Measurements from ENCODE around the gene RAB11B.
"Not testable (repeated sequence)": the region's sequence is repeated elsewhere in the genome, so short reads cannot be mapped to it uniquely, and the experiment has no call there.

RAB11B gene

DNA sequence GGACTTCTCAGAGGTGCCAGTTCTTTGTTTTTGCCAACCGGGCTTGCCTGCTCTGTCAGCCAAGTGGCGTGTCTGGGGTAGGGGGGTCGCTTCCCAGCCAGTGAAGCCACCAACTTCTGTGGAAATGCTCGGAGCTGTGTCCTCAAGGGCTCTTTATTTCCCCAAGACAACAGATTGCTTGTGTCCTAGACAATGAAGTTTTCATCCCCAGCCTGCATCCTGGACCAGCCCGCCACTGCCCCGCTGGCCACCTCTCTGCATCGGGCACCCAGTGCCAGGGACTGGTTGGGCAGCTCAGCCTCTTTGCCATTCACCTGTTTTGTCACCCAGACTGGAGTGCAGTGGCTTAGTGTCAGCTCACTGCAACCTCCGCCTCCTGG lies 3.7 kb downstream of the RAB11B start:
- no peak for DNase-seq (ENCODE audit: low spot score)

GRCh38 chr19:8395621-8396082 lies 5.5 kb downstream of the RAB11B start:
- no peak for DNase-seq (ENCODE audit: low spot score)

GRCh38 chr19:8396185-8396562 lies 6.0 kb downstream of the RAB11B start:
- no peak for DNase-seq (ENCODE audit: low spot score)

- peak; percentile 76 for DNase-seq (ENCODE audit: low spot score)
Observed at GRCh38 chr19:8396563-8397203, 6.5 kb downstream of the RAB11B start.

- no peak for DNase-seq (ENCODE audit: low spot score)
Observed at GRCh38 chr19:8397271-8397670, 7.1 kb downstream of the RAB11B start.

GRCh38 chr19:8397746-8398310 lies 7.7 kb downstream of the RAB11B start:
- no peak for DNase-seq (ENCODE audit: low spot score)

DNA sequence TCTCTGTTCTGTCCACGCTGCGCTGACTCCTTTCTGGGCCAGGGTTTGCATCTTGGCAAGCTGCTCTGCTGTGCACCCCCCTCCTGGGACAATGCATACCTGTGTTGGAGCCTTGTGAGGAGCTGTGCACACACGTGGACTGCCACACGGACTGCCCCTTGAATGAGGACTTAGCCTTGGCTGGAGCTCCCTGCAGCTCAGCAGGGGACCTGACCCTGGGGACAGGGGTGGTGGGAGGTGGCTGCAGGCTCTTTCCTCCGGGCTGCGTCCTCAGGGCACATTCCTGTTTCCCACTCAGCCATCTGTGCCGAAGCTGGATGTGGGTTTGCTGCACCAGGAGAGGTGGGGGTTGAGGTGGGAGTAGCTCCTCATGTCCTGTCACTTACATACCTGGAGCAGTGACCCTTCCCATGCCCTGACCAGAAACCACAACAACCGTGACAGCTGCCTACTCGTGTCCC lies 8.2 kb downstream of the RAB11B start:
- DNase-seq (ENCODE audit: low spot score), result no peak

- no peak for DNase-seq (ENCODE audit: low spot score)
Observed at GRCh38 chr19:8399681-8400188, 9.6 kb downstream of the RAB11B start.

- no peak for DNase-seq (ENCODE audit: low spot score)
Observed at GRCh38 chr19:8401981-8402411, 11.8 kb downstream of the RAB11B start.

DNA sequence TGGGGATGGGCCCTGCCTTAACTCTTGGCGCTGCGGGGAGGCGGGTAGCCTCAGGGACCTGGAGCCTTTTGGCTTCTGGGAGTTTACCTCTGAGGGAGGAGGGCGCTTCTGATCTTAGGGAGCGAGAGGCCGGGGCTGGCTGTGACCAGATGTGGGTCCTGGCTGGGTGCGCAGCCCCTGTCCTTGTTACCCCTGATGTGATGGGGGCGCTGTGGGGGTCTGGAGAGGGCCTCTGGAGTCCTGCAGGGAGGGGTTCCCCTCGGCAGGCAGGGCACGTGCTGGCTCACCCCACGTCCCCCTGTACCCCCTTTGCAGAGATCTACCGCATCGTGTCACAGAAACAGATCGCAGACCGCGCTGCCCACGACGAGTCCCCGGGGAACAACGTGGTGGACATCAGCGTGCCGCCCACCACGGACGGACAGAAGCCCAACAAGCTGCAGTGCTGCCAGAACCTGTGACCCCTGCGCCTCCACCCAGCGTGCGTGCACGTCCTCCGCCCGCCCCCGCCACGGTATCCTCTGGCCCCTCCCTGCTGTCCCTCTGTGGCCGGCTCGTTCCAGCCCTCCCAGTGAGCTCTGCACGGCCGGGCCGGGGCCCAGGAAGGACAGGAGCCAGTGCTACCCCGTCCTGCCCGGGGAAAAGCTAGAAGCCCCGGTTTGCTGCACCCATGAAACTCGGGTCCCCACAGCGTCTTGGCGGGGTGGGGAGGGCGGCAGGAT lies 13.1 kb downstream of the RAB11B start:
- DNase-seq (ENCODE audit: low spot score), result no peak

GRCh38 chr19:8403820-8404109 lies 13.6 kb downstream of the RAB11B start:
- DNase-seq (ENCODE audit: low spot score), result no peak

DNA sequence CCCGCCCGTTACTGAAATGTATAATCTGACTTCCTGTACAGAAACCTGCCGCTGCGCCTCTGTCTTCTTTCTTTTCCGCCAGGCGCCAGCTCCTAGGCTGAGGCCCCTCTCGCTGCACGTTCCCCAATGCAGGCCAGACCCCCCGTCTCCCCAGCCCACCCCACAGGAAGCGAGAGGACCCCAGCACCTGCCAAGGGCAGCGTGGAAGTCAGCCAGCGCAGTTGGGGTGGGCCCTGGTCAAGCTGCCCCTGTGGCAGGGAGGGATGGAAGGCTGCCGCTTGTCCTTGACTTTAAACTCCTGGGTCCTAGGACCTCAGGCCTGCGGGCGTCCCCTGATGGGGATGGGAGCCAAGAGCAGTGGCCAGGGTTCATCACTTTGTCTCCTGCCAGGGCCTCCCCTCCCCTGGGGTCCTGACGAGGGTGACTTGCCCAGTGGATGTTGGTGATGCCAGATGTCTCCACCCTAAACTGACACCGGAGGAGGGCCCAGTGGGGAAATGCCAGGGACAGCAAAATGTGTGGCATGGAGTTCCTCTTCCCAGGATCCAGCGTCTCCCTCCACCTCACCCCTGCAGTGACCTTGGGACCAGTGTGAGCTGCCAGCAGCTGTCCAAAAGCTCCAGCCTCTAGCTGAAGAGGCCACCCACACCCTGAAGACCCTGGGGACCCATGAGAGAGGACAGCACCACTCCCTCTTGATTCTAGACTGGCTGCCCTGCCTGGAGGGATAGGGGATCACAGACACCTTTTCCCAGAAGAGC lies 14.4 kb downstream of the RAB11B start:
- no peak for DNase-seq (ENCODE audit: low spot score)

GRCh38 chr19:8410718-8411117 lies 20.6 kb downstream of the RAB11B start:
- DNase-seq (ENCODE audit: low spot score), result not testable (repeated sequence)

DNA sequence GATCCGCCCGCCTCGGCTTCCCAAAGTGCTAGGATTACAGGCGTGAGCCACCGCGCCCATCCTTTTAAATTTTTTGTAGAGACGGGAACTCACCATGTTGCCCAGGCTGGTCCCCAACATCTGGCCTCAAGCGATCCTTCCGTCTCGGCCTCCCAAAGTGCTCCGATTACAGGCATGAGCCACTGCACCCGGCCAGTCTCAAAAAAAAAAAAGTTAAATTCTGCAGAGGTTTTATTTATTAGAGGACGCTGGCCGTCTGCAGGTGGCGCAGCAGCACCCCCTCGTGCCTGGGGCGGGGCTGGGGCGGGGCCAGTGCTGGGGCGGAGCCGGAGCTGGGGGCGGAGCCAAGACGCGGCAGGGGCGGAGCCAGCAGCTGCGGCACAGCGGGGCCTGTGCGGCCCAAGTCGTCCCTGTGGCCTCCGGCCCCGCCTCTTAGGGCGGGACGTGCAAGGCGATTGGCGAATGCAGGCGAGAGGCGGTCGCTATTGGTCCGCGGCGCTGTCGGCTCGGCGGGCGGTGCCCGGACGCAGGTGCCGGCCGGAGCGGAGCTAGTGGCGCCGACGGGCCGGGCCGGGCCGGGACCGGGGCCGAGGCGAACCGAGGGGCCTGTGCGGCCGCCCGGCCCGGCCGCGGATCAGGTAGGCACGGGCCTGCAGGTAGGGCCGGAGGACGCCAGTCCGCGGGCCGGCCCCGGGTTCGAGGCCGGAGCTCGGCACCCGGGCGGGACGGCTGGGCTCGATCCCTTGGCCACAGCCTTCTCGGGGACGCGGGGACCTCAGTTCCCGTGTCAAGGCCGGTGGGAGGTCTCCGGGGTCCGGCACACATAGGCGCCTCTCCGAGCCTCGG lies 22.8 kb downstream of the RAB11B start, which contains the start of gene MARCHF2:
Gene MARCHF2, plus strand, starts transcription at position 523 of the 846 bp plus-strand sequence. CDS start 8,536 bp downstream, outside the sequence.
- peak; percentile 99 for DNase-seq (ENCODE audit: low spot score)

DNA sequence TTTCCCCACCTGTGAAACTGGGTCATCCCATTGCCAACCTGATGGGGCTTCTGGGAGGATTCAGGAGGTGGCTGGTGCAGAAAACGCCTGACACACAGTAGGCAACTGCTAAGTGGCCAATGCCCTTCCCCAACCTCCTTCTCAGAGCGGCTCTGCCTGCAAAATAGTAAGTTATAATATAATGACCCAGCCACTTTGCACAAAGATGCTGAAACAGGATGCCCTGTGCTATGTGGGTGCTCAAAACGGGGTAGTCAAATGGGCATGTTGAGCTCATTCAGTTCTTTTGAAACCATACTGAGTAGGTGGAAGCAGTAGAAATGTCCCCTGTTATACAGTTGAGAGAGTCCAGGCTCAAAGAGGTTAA lies 23.5 kb downstream of the RAB11B start:
- DNase-seq (ENCODE audit: low spot score), result no peak

DNA sequence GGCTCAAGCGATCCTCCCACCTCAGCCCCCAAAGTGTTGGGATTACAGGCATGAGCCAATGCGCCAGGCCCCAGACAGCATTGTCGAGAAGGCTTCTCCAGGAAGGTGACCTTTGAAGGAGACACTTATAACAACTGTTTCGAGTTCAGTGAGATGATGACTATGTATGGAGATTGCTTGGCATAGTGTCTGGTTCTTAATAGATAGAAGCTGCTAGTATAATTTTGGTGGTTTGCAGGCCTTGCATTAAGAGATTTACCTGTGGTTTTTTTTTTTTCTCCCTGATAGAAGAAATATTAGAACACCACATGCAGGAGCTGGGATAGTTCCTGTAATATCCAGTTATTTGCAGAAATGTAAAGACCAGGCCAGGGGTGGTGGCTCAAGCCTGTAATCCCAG lies 26.6 kb downstream of the RAB11B start:
- no peak for DNase-seq (ENCODE audit: low spot score)

DNA sequence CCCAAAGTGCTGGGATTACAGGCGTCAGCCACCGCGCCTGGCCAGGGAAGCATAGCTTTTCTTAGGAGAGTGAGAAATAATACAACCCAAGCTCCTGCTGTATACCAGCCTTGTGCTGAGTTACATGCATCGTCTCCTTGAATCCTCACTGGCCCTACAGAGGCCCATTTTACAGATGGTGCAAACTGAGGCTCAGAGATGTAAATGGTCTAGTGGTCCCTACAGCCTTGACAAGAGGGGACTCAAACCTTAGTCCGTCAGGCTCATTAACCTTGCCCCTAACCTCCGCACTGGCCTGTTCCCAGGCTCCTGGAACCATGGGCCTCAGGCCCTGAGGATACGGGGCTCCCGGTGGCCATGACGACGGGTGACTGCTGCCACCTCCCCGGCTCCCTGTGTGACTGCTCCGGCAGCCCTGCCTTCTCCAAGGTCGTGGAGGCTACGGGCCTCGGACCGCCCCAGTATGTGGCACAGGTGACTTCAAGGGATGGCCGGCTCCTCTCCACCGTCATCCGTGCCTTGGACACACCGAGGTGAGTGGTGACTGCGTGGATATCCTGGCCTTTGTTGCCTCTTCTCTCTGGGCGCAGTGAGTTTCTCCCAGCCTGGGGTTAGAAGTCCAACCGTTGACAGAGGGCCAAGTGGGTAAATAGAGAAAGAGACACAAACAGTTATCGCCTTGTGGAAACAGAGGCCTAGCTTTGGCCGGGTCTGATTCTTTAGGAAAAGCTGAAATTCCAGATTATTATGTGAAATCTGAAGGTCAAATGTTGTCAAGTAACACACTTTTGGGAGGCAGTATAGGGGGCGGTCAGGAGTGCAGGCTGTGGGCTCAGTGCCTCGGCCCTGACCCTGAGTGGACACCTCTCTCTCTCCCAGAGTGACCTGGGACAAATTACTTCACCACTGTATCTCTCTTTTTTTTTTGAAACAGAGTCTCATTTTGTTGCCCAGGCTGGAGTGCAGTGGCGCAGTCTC lies 31.6 kb downstream of the RAB11B start:
- no peak for DNase-seq (ENCODE audit: low spot score)

DNA sequence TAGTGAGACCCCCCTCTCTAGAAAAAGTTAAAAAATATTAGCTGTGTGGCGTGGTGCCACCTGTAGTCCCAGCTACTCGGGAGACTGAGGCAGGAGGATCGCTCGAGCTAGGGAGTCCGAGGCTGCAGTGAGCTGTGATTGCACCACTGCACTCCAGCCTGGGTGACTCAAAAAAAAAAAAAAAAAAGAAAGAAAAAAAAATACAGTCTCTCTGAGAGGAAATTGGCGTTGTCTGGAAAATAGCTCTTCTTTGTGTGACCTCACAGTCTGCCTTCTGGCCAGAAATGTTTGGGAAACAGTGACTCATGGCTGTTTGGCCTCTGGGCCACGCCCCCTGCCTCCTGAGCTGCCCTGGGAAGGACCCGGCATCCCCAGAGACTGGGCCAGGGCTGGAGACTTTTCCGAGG lies 33.7 kb downstream of the RAB11B start:
- DNase-seq (ENCODE audit: low spot score), result peak; percentile 58

DNA sequence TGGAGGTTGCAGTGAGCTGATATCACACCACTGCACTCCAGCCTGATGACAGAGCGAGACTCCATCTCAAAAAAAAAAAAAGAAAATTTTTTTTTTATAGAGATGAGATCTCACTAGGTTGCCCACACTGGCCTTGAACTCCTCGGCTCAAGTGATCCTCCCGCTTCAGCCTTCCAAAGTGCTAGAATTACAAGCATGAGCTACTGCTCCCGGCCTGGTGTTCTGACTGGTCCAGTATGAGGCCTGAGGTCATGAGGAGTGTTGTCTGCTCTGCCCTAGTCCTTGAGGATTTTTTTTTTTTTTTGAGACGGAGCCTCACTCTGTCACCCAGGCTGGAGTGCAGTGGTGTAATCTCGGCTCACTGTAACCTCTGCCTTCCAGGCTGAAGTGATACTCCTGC lies 35.2 kb downstream of the RAB11B start:
- DNase-seq (ENCODE audit: low spot score), result not testable (repeated sequence)

- DNase-seq (ENCODE audit: low spot score), result no peak
Observed at GRCh38 chr19:8426283-8426682, 36.1 kb downstream of the RAB11B start.
